ENCODE results near the gene HLF. TPM values are rescaled to one million over a fixed set of nuclear protein-coding genes. Genes with fewer than 3 reads are reported as not detected.

HLF gene
- total RNA-seq, 2 donors from 2014 or later, result 0.11 to 1.8 TPM

GRCh38 chr17:55311767-55312375 lies 47.1 kb downstream of the HLF start:
- H3K27ac Mint-ChIP-seq, result no peak overlapping the region
- H3K36me3 Mint-ChIP-seq, result no peaks in the 10 kb centered on the region
- DNase-seq (ENCODE audit: low spot score in 2 of 2) (no peak), ATAC-seq (no peak)
- no peaks in the 10 kb centered on the region for H3K9me3 Mint-ChIP-seq

DNA sequence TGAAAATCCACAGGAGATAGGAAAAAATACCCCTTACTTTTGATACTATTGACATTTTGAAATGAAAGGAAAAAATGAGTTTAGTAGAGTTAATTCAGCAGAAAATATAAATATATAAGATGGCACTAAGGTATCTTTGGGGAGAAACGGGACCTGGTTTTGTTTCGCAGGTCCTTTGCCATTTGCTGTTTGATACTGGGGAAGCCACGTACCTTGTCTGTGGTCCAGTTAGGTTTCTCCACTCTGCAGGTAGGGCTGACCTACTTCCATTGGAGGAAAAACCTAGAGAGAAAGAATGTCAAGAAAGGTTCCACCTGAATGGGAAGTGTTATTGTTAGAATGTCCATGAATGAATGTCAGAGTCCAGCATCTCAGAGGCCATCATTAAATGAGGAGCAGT lies 48.1 kb downstream of the HLF start:
- H3K27ac Mint-ChIP-seq, result no peak overlapping the region
- ATAC-seq, result no peak
- H3K9me3 Mint-ChIP-seq, result no peaks in the 10 kb centered on the region
- no peaks in the 10 kb centered on the region for H3K36me3 Mint-ChIP-seq
- DNase-seq (ENCODE audit: low spot score in 2 of 2), result no peak

DNA sequence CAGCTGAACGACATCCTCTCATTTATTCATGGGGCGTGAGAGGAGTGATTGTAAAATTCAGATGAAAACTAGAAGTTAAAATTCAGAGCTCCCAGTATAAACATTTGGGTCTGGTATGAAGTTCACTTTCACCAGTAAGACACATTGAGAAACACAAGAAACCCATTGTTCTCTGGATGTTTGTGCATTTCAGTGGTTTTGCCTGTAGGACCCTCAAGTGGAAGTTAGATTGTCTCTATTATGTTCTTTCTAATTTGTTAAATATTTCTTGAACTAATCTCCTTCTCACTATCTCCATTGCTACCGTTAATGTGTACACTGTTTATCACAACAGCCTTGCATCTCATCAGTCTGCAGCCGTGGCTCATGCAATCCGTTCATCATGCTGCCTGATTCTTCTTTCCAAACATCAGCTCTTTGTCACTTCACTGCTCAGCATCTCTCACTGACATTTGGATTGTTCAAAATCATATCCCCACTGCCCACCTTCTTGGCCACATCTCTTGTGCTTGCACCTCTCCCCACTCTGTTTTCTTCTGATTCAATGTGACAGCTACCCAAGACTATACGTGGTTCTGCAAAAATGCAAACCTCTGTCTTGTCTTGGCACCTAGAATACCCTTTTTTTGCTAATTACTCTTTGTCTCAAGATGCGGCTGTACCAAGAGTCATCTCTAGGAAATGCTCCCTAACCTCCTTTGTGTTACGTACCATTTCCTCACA lies 49.5 kb downstream of the HLF start:
- ATAC-seq (peak in 1 of 2 donors; percentile 7), DNase-seq (ENCODE audit: low spot score in 2 of 2) (no peak)
- Mint-ChIP-seq H3K36me3 (no peaks in the 10 kb centered on the region), H3K27ac (peak overlapping the region in 1 of 2 donors; percentile 62), H3K9me3 (no peaks in the 10 kb centered on the region)

- peak; percentile 85 to 93 for ATAC-seq
- Mint-ChIP-seq H3K36me3 (no peaks in the 10 kb centered on the region), H3K9me3 (no peaks in the 10 kb centered on the region), H3K27ac (peak overlapping the region in 1 of 2 donors; percentile 62)
- DNase-seq (ENCODE audit: low spot score in 2 of 2), result peak in 1 of 2 donors; percentile 20
These were observed 50.2 kb downstream of the HLF start for GRCh38 chr17:55314784-55315491.

DNA sequence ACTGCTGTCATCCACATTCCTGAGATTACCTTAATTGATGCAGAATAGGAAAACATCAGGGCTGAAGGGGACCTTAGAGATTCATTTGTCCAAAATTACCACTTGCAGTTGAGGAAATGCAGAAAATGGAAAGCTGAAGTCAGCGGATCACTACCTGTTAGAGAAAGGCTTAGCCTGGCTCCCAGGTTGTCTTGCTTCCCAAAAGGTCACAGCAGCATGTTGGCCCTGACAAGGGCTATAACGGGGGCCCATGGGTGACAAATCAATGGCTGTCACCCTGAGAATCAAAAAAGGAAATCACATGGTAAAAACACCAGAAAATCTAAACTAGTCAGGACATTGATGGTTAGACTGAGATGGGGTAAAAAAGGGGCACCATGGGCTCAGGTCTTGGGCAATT lies 51.7 kb downstream of the HLF start:
- DNase-seq (ENCODE audit: low spot score in 2 of 2) (no peak), ATAC-seq (no peak)
- Mint-ChIP-seq H3K36me3 (no peaks in the 10 kb centered on the region), H3K27ac (no peak overlapping the region), H3K9me3 (no peaks in the 10 kb centered on the region)

DNA sequence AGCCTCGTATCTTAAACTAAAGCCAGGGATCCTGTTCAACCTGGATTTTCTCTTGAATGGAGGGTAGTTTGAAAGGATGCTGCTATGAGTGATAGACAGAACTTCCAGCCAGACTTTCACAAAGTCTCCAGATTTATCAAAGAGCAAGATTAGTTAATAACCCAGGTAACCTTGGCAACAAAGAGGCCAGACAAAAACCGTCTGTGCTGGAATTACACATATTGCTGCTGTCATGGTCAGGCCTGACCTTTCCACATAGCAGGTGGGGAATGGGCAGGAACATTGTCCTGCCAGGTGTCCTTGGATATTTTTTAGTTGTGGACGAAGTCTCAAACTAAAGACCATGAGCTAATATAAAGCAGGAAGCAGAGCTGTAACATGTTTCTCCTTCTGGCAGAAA lies 52.5 kb downstream of the HLF start:
- Mint-ChIP-seq H3K27ac (no peak overlapping the region), H3K9me3 (no peaks in the 10 kb centered on the region), H3K36me3 (no peaks in the 10 kb centered on the region)
- DNase-seq (ENCODE audit: low spot score in 2 of 2), result no peak
- ATAC-seq, result no peak

- DNase-seq (ENCODE audit: low spot score in 2 of 2) (no peak), ATAC-seq (no peak)
- H3K27ac Mint-ChIP-seq, result no peak overlapping the region
These were observed 53.3 kb downstream of the HLF start for GRCh38 chr17:55318081-55318480.

DNA sequence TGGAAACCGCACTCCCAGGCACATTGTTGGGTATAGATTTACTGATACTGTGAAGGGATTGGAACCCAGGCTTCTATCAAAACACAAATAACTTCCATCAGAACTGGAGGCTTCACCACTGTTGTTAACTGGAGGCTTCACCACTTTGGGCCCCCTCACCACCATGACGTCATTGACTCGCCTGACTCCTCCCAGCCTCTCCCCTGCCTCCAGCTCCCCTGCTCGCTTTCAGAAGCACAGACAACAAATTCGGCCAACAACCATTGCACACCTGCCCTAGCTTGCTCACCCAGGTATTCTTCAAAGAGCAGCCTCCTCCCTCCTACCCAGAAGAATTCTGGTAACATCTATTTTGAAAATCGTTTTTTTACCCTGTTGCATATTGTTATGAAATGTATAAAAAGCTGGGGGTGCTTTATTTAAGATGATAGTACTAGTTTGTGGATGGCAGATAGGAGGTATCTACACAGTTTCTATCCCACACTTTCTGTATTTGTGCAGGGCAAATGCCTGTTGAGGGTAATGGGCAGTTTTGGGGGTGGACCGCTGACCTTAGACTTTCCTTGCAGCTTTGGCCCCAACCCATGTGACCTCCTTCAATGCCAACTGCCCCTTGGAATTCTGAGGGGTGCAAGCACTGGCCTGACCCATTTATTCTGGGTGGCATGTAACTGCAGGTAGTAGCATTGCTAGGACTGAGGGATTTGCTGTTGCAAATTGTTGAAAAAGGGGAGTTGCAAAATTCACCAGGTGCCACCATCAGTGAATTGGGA lies 54.1 kb downstream of the HLF start:
- Mint-ChIP-seq H3K27ac (peak overlapping the region in 1 of 2 donors; percentile 72), H3K36me3 (no peaks in the 10 kb centered on the region), H3K9me3 (no peaks in the 10 kb centered on the region)
- ATAC-seq (no peak), DNase-seq (ENCODE audit: low spot score in 2 of 2) (no peak)

More at GRCh38 chr17:55318081-55318480, 53.3 kb downstream of the HLF start:
- no peaks in the 10 kb centered on the region for H3K36me3 Mint-ChIP-seq
- H3K9me3 Mint-ChIP-seq, result no peaks in the 10 kb centered on the region

DNA sequence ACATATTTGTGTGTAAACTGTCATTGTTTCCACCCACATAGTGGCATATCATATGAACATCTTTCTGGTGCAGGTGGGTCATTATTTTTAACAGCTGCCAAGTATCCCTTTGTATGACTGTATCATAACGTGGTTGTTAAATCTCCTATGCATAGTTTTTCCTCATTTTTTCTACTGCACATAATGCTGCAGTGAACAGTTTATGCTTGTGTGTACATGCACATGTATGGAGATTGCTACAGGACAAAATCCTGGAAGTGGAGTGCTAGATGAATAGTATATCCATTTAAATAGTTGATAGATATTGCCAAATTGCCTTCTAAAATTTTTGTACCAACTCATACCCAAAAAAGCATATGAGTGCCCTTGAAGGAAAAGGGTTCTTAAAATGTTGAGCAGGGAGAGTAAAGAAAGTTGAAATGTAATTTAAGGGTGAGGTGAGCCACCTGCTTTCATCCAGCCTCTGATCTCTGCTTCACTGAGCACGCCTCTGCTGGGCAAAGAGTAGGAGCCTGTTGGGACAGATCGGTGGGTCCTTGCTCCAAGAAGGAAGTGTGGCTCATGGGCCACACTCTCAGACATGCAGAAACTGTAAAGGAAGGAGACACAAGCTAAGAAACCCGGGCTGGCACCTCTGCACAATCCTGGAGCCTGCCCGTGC lies 55.3 kb downstream of the HLF start:
- ATAC-seq (no peak), DNase-seq (ENCODE audit: low spot score in 2 of 2) (no peak)
- no peaks in the 10 kb centered on the region for H3K36me3 Mint-ChIP-seq
- H3K27ac Mint-ChIP-seq, result no peak overlapping the region
- H3K9me3 Mint-ChIP-seq, result no peaks in the 10 kb centered on the region

DNA sequence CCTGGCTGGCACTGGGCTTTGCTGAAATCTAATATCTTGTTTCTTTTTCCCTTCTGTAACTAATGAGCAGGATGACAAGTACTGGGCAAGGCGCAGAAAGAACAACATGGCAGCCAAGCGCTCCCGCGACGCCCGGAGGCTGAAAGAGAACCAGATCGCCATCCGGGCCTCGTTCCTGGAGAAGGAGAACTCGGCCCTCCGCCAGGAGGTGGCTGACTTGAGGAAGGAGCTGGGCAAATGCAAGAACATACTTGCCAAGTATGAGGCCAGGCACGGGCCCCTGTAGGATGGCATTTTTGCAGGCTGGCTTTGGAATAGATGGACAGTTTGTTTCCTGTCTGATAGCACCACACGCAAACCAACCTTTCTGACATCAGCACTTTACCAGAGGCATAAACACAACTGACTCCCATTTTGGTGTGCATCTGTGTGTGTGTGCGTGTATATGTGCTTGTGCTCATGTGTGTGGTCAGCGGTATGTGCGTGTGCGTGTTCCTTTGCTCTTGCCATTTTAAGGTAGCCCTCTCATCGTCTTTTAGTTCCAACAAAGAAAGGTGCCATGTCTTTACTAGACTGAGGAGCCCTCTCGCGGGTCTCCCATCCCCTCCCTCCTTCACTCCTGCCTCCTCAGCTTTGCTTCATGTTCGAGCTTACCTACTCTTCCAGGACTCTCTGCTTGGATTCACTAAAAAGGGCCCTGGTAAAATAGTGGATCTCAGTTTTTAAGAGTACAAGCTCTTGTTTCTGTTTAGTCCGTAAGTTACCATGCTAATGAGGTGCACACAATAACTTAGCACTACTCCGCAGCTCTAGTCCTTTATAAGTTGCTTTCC lies 56.0 kb downstream of the HLF start:
- Mint-ChIP-seq H3K9me3 (no peaks in the 10 kb centered on the region), H3K27ac (no peak overlapping the region), H3K36me3 (no peaks in the 10 kb centered on the region)
- DNase-seq (ENCODE audit: low spot score in 2 of 2) (no peak), ATAC-seq (no peak)

DNA sequence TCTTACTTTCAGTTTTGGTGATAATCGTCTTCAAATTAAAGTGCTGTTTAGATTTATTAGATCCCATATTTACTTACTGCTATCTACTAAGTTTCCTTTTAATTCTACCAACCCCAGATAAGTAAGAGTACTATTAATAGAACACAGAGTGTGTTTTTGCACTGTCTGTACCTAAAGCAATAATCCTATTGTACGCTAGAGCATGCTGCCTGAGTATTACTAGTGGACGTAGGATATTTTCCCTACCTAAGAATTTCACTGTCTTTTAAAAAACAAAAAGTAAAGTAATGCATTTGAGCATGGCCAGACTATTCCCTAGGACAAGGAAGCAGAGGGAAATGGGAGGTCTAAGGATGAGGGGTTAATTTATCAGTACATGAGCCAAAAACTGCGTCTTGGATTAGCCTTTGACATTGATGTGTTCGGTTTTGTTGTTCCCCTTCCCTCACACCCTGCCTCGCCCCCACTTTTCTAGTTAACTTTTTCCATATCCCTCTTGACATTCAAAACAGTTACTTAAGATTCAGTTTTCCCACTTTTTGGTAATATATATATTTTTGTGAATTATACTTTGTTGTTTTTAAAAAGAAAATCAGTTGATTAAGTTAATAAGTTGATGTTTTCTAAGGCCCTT lies 56.8 kb downstream of the HLF start:
- Mint-ChIP-seq H3K9me3 (no peaks in the 10 kb centered on the region), H3K27ac (no peak overlapping the region), H3K36me3 (no peaks in the 10 kb centered on the region)
- no peak for DNase-seq (ENCODE audit: low spot score in 2 of 2)
- no peak for ATAC-seq

DNA sequence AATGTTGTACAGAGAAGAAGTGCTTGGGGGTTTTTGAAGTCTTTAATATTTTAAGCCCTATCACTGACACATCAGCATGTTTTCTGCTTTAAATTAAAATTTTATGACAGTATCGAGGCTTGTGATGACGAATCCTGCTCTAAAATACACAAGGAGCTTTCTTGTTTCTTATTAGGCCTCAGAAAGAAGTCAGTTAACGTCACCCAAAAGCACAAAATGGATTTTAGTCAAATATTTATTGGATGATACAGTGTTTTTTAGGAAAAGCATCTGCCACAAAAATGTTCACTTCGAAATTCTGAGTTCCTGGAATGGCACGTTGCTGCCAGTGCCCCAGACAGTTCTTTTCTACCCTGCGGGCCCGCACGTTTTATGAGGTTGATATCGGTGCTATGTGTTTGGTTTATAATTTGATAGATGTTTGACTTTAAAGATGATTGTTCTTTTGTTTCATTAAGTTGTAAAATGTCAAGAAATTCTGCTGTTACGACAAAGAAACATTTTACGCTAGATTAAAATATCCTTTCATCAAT lies 57.8 kb downstream of the HLF start:
- Mint-ChIP-seq H3K36me3 (no peaks in the 10 kb centered on the region), H3K9me3 (no peaks in the 10 kb centered on the region)
- no peak for ATAC-seq

GRCh38 chr17:55323518-55324295 lies 58.9 kb downstream of the HLF start:
- Mint-ChIP-seq H3K27ac (no peak overlapping the region), H3K36me3 (peaks cover 0 to 6% of the 10 kb centered on the region in 2 donors), H3K9me3 (peaks cover 0 to 4% of the 10 kb centered on the region in 2 donors)
- ATAC-seq, result no peak
- DNase-seq (ENCODE audit: low spot score in 2 of 2), result no peak

More for the DNA sequence above, 57.8 kb downstream of the HLF start:
- DNase-seq (ENCODE audit: low spot score in 2 of 2), result no peak
- H3K27ac Mint-ChIP-seq, result no peak overlapping the region

DNA sequence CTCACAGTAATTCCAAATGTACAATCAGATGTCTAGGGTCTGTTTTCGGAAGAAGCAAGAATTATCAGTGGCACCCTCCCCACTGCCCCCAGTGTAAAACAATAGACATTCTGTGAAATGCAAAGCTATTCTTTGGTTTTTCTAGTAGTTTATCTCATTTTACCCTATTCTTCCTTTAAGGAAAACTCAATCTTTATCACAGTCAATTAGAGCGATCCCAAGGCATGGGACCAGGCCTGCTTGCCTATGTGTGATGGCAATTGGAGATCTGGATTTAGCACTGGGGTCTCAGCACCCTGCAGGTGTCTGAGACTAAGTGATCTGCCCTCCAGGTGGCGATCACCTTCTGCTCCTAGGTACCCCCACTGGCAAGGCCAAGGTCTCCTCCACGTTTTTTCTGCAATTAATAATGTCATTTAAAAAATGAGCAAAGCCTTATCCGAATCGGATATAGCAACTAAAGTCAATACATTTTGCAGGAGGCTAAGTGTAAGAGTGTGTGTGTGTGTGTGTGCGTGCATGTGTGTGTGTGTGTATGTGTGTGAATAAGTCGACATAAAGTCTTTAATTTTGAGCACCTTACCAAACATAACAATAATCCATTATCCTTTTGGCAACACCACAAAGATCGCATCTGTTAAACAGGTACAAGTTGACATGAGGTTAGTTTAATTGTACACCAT lies 59.7 kb downstream of the HLF start:
- ATAC-seq (no peak), DNase-seq (ENCODE audit: low spot score in 2 of 2) (no peak)
- Mint-ChIP-seq H3K36me3 (peaks cover 0 to 9% of the 10 kb centered on the region in 2 donors), H3K9me3 (peaks cover 0 to 4% of the 10 kb centered on the region in 2 donors), H3K27ac (no peak overlapping the region)

Data from activated naive CD4-positive, alpha-beta T cell treated with anti-CD3 and anti-CD28 coated beads, Interleukin-2, amount 50 U/mL, for 72 hours (primary cell).